COR-L47 (cell line): ENCODE data around the gene PCSK5.
"Not testable (repeated sequence)": the region's sequence is repeated elsewhere in the genome, so short reads cannot be mapped to it uniquely, and the experiment has no call there.

Source experiments
- DNase-seq: peaks from one replicate; lab custom pipeline; 2025; lab: John Stamatoyannopoulos, UW

Gene PCSK5

DNA sequence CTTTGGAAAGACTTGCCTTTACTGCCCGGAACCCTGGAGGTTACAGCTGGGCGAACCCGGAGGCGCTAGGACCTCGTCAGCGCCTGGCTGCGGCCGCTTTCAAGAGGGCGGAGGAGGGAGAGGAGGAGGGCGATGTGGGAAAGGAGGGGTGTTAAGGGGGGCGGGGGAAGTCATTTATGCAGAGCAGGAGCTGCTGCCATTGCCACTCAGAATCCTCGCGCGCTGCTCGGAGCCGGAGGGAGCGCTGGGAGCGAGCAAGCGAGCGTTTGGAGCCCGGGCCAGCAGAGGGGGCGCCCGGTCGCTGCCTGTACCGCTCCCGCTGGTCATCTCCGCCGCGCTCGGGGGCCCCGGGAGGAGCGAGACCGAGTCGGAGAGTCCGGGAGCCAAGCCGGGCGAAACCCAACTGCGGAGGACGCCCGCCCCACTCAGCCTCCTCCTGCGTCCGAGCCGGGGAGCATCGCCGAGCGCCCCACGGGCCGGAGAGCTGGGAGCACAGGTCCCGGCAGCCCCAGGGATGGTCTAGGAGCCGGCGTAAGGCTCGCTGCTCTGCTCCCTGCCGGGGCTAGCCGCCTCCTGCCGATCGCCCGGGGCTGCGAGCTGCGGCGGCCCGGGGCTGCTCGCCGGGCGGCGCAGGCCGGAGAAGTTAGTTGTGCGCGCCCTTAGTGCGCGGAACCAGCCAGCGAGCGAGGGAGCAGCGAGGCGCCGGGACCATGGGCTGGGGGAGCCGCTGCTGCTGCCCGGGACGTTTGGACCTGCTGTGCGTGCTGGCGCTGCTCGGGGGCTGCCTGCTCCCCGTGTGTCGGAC, at the start of gene PCSK5:
Gene PCSK5, plus strand, starts transcription at position 202 of the 805 bp plus-strand sequence. Its CDS starts 509 bp downstream, at position 711.
- peak; percentile 83 for DNase-seq

GRCh38 chr9:75844321-75844720, 46.2 kb upstream of the PCSK5 start:
- DNase-seq, result no peak

GRCh38 chr9:75845806-75846205, 44.7 kb upstream of the PCSK5 start:
- no peak for DNase-seq

GRCh38 chr9:75847085-75847484, 43.4 kb upstream of the PCSK5 start:
- no peak for DNase-seq

GRCh38 chr9:75850459-75851200, 39.8 kb upstream of the PCSK5 start:
- no peak for DNase-seq

- no peak for DNase-seq
Measured at GRCh38 chr9:75851917-75852316, 38.6 kb upstream of the PCSK5 start.

DNA sequence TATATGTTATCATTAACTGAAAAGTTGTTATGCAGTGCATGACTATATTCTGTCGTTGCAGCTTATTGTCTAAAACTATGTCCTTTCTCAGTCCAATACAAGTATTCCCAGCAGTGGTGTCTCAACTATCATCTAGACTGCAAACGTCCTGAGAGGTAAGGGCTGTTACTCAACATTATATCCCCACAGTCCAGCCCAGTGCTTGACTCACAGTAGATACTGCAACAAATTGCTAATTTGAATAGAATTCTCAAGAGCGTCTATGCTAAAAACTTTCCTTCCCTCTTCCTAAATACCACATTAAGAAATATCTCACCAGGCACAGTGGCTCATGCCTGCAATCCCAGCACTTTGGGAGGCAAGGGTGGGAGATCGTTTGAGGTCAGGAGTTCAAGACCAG, 37.7 kb upstream of the PCSK5 start:
- DNase-seq, result no peak

- peak; percentile 4 for DNase-seq
Measured at GRCh38 chr9:75855509-75855908, 35.0 kb upstream of the PCSK5 start.

DNA sequence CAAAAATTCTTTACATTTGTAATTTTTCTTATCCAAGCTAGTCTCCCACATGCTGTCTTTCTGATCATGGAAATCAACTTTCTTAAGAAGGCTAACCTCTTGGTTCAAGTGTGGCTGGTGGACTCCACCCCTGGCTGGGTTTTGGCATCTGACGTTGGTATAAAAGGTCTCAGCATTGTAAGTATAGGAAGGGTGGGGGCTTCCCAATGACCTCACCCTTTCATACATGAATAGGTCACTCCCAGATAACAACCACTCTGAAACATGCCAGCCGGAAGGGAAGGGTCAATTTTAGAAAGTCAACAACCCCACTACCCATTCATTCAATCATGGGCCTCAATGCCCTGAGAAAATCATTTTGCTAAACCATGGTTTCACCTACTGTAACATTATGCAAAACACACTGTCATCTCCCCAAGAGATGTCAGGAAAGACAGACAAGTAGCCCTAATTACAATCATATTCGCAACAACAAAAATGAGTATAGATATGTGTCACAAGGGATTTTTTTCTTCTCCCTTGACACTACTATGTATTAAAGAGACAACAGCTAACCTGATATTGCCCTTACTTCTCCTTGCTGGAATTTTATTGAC, 31.9 kb upstream of the PCSK5 start:
- no peak for DNase-seq

DNA sequence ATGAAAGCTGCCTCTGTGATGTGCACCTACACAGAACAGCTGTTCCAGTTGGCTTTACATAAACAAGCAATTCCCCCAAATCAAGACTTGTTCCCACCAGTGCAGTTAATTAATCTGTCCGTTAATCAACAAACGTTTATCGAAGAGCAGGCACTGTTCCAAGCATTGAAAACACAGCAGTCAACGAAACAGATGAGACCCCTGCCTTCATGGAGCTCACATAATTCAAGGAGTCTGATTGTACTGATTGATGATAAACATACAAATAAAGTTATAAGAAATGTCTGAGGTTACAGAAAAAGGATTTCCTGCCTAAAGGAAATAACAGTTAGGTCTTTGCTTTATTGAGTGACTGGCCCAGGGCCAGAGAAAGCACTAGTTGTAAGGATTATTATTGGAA, 26.2 kb upstream of the PCSK5 start:
- no peak for DNase-seq

GRCh38 chr9:75866273-75866871, 24.1 kb upstream of the PCSK5 start:
- peak; percentile 8 for DNase-seq

DNA sequence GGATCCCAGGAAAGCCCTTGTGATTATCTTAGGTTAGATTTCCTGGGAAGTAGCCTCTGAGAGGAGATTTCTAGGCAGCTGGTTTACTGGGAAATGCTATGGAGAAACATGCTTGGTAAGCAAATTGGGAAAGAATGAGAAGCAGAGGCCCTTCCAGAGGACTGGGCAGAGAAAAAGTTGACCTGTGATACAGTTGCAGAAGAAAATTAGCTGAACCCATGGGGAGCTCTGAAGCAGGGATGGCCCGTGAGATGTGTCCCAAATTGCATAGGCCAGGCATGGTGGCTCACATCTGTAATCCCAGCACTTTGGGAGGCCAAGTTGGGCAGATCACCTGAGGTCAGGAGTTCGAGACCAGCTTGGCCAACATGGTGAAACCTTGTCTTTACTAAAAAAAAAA, 21.9 kb upstream of the PCSK5 start:
- DNase-seq, result not testable (repeated sequence)

DNA sequence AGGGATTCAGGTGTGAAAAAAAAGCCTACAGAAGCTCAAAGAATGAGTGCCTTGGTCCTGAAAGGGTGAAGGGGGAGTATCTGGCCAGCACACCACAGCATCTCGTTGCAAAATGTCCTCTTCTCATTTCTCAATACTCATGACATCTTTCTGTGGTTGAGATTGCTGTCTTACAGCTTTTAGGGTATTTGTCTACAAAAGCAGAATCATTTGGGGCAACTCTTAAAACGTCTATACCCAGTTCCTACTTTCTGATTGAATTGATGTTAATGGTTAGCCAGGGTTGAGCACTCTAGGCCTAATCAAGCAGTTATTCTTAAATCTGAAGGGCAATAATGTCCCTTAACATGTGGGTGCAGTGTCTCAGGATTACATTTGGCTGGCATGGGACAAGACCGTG, 21.2 kb upstream of the PCSK5 start:
- DNase-seq, result no peak

DNA sequence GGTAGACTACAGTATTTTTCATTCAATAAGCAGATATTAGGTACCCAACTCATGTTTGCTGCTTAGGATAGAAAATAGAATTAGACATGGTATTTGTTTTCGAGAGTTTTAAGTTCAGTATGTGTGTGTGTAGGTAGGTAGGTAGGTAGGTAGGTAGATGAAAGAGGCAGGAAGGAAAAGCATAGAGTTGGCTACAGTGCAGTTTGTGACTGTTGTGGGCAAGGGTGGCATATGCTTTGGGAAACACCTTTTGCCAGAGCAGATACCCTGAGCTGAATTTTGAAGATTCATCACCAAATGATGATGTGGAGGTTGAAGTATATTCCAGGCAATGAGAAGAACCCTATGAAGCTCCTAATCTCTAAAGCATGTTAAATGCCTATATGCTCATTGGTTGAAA, 20.0 kb upstream of the PCSK5 start:
- no peak for DNase-seq

- no peak for DNase-seq
Measured at GRCh38 chr9:75871624-75872023, 18.8 kb upstream of the PCSK5 start.

GRCh38 chr9:75873712-75874111, 16.8 kb upstream of the PCSK5 start:
- DNase-seq, result no peak

GRCh38 chr9:75876999-75877640, 13.4 kb upstream of the PCSK5 start:
- no peak for DNase-seq

DNA sequence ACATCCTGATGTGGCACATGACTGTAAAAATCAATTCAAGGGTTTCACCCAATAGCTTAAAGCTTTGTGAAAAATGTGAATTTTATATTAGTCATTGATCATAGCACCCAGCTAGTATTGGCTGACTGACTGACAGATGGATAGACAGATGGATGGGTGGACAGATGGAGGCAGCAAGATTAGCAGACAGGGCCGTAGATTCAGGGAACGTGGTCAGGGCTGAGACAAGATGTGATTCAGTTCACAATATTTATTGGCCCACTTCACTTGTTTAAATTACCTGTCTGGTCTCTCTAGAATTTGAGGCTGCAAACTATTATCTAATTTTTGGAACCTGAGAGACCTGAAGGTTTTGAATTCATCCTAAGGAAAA, 12.0 kb upstream of the PCSK5 start:
- no peak for DNase-seq

DNA sequence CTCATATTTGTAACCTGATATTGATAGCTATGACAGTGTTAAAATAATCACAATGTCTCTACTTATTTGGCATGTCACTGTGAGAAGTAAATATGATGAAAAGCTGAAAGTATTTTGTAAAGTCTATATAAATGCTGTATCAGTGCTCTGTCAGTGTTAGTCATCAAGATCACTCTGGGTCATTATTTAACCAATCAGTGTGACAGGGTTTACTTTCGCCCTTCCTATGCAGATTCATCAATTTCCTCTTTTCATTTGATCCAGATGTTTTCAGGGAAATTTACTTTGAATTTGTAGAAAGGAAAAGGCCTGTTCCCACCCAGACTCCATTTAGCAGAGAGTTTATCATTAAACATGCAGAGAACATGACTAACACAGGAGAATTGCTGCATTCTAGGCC, 9.9 kb upstream of the PCSK5 start:
- DNase-seq, result no peak

DNA sequence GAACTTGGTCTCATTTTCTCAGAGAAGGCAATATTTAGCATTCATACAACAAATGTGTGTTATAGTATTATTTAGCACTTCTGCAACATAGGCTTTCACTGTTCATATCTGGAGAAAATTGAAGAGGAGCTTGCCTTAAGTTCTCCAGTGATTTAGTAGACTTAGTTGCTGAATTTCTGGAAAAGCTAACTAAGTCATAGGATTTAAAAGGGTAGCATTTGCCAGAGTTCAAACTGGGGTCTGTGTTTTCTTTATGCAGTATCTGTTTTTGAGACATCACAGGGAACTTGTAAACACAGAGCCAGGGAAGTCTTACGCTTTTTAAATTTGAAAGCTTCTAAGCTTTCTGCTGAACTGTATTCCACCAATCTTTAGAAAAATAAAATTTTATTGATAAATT, 8.7 kb upstream of the PCSK5 start:
- no peak for DNase-seq

DNA sequence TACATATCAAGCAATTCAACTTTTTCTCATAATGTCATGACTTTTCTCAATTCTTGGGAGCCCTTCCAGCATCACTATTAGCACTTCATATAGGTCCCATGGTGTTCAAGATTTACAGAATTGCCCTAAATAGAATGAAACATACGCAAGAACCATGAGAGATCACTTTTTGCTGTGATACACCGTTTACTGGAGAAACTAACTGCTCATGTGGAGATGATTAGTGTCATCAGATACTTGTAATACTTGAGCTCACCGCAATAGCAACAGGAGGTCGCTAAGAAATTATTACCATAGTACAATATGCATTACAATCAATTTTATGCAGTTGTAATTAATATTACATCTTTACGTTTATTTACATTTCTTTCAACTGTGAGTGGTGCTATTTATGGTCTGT, 4.8 kb upstream of the PCSK5 start:
- no peak for DNase-seq

- DNase-seq, result no peak
Measured at GRCh38 chr9:75889577-75889976, 896 bp upstream of the PCSK5 start.
